ENCODE results near the gene RPL11. TPM values are rescaled to one million over a fixed set of nuclear protein-coding genes. Genes with fewer than 3 reads are reported as not detected.

RPL11 gene
- total and polyA plus RNA-seq, 4 donors = 270 to 816 (median 501) TPM

DNA sequence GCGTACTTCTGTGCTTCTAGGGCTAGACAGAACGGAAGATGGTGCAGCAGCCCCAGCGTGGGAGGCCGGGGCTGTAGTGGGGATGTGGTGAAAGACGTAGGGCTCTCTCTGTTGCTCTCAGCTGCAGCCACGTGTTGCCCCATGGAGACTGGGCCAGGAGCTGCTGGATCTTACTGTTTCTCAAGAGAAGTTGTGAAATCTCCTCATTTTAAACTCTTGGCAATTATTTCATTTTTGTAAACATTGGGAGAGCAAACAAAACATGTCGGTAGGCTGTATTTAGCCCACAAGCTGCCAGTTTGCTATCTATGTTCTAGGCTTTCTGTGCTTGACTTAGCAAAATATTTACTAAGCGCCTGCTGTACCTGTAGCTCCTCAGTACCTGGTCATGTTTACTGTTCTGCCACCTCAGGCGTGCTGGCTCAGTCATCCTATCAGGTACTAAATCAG lies 35.8 kb downstream of the RPL11 start:
- Histone ChIP-seq H3K4me3 (ENCODE audit: low read depth in 1 of 3, low read length in 3 of 3) (peak overlapping the region in 1 of 3 donors; percentile 20), H3K4me1 (ENCODE audit: control insufficient read depth in 4 of 4, insufficient read depth in 4 of 4, low read length in 3 of 4) (peaks cover 5 to 32% (median 27%) of the 10 kb centered on the region in 4 donors), H3K27ac (ENCODE audit: low read depth in 1 of 2, low read length in 2 of 2) (peak overlapping the region; percentile 53 to 79), H3K36me3 (ENCODE audit: control insufficient read depth in 4 of 4, insufficient read depth in 3 of 4, low read depth in 1 of 4, low read length in 3 of 4) (no peaks in the 10 kb centered on the region), H3K9ac (ENCODE audit: low read depth in 1 of 2, low read length in 2 of 2) (no peak overlapping the region), H3K27me3 (ENCODE audit: control insufficient read depth in 4 of 4, insufficient read depth in 4 of 4, low read length in 3 of 4) (no peaks in the 10 kb centered on the region), H3K9me3 (ENCODE audit: control insufficient read depth in 4 of 4, low read length in 3 of 4) (no peaks in the 10 kb centered on the region)
- no peak for DNase-seq (ENCODE audit: low spot score)
- WGBS = 23% methylated on average over 9 of the region's 9 CpGs
- TF ChIP-seq, protein P1, sequence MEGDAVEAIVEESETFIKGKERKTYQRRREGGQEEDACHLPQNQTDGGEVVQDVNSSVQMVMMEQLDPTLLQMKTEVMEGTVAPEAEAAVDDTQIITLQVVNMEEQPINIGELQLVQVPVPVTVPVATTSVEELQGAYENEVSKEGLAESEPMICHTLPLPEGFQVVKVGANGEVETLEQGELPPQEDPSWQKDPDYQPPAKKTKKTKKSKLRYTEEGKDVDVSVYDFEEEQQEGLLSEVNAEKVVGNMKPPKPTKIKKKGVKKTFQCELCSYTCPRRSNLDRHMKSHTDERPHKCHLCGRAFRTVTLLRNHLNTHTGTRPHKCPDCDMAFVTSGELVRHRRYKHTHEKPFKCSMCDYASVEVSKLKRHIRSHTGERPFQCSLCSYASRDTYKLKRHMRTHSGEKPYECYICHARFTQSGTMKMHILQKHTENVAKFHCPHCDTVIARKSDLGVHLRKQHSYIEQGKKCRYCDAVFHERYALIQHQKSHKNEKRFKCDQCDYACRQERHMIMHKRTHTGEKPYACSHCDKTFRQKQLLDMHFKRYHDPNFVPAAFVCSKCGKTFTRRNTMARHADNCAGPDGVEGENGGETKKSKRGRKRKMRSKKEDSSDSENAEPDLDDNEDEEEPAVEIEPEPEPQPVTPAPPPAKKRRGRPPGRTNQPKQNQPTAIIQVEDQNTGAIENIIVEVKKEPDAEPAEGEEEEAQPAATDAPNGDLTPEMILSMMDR (IDR thresholded peaks at IDR 0.05; ENCODE audit: low read depth, low read length, missing input control) = no peak
- TF ChIP-seq, protein P2, sequence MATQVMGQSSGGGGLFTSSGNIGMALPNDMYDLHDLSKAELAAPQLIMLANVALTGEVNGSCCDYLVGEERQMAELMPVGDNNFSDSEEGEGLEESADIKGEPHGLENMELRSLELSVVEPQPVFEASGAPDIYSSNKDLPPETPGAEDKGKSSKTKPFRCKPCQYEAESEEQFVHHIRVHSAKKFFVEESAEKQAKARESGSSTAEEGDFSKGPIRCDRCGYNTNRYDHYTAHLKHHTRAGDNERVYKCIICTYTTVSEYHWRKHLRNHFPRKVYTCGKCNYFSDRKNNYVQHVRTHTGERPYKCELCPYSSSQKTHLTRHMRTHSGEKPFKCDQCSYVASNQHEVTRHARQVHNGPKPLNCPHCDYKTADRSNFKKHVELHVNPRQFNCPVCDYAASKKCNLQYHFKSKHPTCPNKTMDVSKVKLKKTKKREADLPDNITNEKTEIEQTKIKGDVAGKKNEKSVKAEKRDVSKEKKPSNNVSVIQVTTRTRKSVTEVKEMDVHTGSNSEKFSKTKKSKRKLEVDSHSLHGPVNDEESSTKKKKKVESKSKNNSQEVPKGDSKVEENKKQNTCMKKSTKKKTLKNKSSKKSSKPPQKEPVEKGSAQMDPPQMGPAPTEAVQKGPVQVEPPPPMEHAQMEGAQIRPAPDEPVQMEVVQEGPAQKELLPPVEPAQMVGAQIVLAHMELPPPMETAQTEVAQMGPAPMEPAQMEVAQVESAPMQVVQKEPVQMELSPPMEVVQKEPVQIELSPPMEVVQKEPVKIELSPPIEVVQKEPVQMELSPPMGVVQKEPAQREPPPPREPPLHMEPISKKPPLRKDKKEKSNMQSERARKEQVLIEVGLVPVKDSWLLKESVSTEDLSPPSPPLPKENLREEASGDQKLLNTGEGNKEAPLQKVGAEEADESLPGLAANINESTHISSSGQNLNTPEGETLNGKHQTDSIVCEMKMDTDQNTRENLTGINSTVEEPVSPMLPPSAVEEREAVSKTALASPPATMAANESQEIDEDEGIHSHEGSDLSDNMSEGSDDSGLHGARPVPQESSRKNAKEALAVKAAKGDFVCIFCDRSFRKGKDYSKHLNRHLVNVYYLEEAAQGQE (IDR thresholded peaks at IDR 0.05) = peak; percentile 55
- TF ChIP-seq MAX (IDR thresholded peaks at IDR 0.05) (peak; percentile 88), FOXA2 (IDR thresholded peaks at IDR 0.05) (peak; percentile 93), SP1 (IDR thresholded peaks at IDR 0.05) (peak; percentile 86), TAF1 (conservative IDR thresholded peaks at IDR 0.05) (peak; percentile 55), EGR1 (IDR thresholded peaks at IDR 0.05; ENCODE audit: low read depth in 2 of 2) (peak; percentile 45 to 82), FOXA1 (IDR thresholded peaks at IDR 0.05) (peak; percentile 79), YY1 (IDR thresholded peaks at IDR 0.05) (peak; percentile 91), RXRA (IDR thresholded peaks at IDR 0.05) (peak; percentile 81 to 86), GABPA (IDR thresholded peaks at IDR 0.05 in 1 of 2, conservative IDR thresholded peaks at IDR 0.05 in 1 of 2) (peak in 1 of 2 donors; percentile 62), RAD21 (IDR thresholded peaks at IDR 0.05) (peak; percentile 25 to 31), HNF4A (conservative IDR thresholded peaks at IDR 0.05) (peak; percentile 75 to 77), NR2F2 (IDR thresholded peaks at IDR 0.05) (peak; percentile 48), HNF4G (IDR thresholded peaks at IDR 0.05) (peak; percentile 33), JUND (IDR thresholded peaks at IDR 0.05) (peak; percentile 83 to 90)
- TF ChIP-seq, protein P3, sequence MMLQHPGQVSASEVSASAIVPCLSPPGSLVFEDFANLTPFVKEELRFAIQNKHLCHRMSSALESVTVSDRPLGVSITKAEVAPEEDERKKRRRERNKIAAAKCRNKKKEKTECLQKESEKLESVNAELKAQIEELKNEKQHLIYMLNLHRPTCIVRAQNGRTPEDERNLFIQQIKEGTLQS (IDR thresholded peaks at IDR 0.05) = peak; percentile 61
- TF ChIP-seq, protein P4, sequence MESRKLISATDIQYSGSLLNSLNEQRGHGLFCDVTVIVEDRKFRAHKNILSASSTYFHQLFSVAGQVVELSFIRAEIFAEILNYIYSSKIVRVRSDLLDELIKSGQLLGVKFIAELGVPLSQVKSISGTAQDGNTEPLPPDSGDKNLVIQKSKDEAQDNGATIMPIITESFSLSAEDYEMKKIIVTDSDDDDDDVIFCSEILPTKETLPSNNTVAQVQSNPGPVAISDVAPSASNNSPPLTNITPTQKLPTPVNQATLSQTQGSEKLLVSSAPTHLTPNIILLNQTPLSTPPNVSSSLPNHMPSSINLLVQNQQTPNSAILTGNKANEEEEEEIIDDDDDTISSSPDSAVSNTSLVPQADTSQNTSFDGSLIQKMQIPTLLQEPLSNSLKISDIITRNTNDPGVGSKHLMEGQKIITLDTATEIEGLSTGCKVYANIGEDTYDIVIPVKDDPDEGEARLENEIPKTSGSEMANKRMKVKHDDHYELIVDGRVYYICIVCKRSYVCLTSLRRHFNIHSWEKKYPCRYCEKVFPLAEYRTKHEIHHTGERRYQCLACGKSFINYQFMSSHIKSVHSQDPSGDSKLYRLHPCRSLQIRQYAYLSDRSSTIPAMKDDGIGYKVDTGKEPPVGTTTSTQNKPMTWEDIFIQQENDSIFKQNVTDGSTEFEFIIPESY (IDR thresholded peaks at IDR 0.05) = peak; percentile 89
